Lung (tissue), 11 donors: ENCODE measurements around the gene SPATA31A6. TPM values are rescaled to one million over a fixed set of nuclear protein-coding genes. Genes with fewer than 3 reads are reported as not detected.
"Not testable (repeated sequence)": the region's sequence is repeated elsewhere in the genome, so short reads cannot be mapped to it uniquely, and the experiment has no call there.

ENCODE experiments used
- ATAC-seq: fragments of 200-7000 bp; cut with Tn5 transposase; one replicate; pipeline ENCODE4 v1.9.1; 2020; ENCODE audit warnings: moderate number of reproducible peaks; ENCODE audit not compliant: insufficient read depth, low FRiP score
- DNase-seq, 3 donors: peaks; one replicate each; pipeline ENCODE4 v3.0.0-alpha.2; 2013 to 2017
- H3K27ac ChIP-seq, 2 donors: one replicate each; pipeline ENCODE4 v1.5.1; 2013; ENCODE audit warnings: mild to moderate bottlenecking in 2 of 2, moderate library complexity in 2 of 2, control low read depth in 1 of 2, inconsistent platforms in 1 of 2, low read depth in 1 of 2, low read length in 1 of 2
- H3K27me3 ChIP-seq, 3 donors: one replicate each; pipeline ENCODE4 v1.5.1; 2013; ENCODE audit warnings: low read length in 2 of 3; ENCODE audit not compliant: control insufficient read depth in 3 of 3, insufficient read depth in 3 of 3
- H3K36me3 ChIP-seq, 4 donors: one replicate each; pipeline ENCODE4 v1.5.1; 2013; ENCODE audit warnings: low read length in 4 of 4, mild to moderate bottlenecking in 1 of 4, moderate library complexity in 1 of 4; ENCODE audit not compliant: control insufficient read depth in 4 of 4, insufficient read depth in 4 of 4
- H3K4me1 ChIP-seq, 5 donors: one replicate each; pipeline ENCODE4 v1.5.1; 2013; ENCODE audit warnings: low read length in 5 of 5, mild to moderate bottlenecking in 2 of 5, moderate library complexity in 1 of 5; ENCODE audit not compliant: control insufficient read depth in 5 of 5, insufficient read depth in 5 of 5
- H3K4me3 ChIP-seq: one replicate; pipeline ENCODE4 v1.5.1; 2013; ENCODE audit warnings: mild to moderate bottlenecking, control low read depth, moderate library complexity
- H3K9ac ChIP-seq, 2 donors: one replicate each; pipeline ENCODE4 v1.5.1; 2013; ENCODE audit warnings: low read length in 2 of 2, control low read depth in 1 of 2; ENCODE audit not compliant: insufficient read depth in 1 of 2
- H3K9me3 ChIP-seq, 4 donors: one replicate each; pipeline ENCODE4 v1.5.1; 2013; ENCODE audit warnings: low read length in 3 of 4, mild to moderate bottlenecking in 1 of 4, moderate library complexity in 1 of 4; ENCODE audit not compliant: control insufficient read depth in 4 of 4, insufficient read depth in 3 of 4
- WGBS, 2 donors: extraction: QIAGEN DNeasy Blood & Tissue Kit; methylation state at CpG; one replicate each; pipeline ENCODE4 v1.1.7; 2013; 5-methylcytosine and 5-hydroxymethylcytosine counted together
- polyA plus RNA-seq, 2 donors: library from polyadenylated mRNA; stranded (reverse); fragments of 200-250 nt; gene quantifications; one replicate each; pipeline ENCODE4 v1.2.1, GENCODE V29; 2013
- small RNA-seq: library from RNA; depleted of rRNA; stranded (forward); fragments of <200 nt; gene quantifications from one replicate; pipeline ENCODE3, GENCODE V24; 2014; ENCODE audit warnings: low replicate concordance
- total RNA-seq, 2 donors: library from RNA; depleted of rRNA in 1 of 2; stranded (reverse); fragments of >200 nt in 1 of 2; gene quantifications; one replicate each; pipeline ENCODE4 v1.2.1, GENCODE V29; 2014 to 2021
- donor health status: Bipolar disorder and iron deficiency.
- donor health status: healthy.
- donor health status: DM: yes; HTN: yes; CAD: no.

Gene SPATA31A6
- total and polyA plus RNA-seq, 4 donors, result not detected

- not testable (repeated sequence) for H3K36me3 ChIP-seq, H3K27ac ChIP-seq, H3K4me1 ChIP-seq, H3K9me3 ChIP-seq, ATAC-seq, DNase-seq, H3K9ac ChIP-seq, H3K27me3 ChIP-seq, H3K4me3 ChIP-seq
- 79 to 91% methylated on average over 3 of the region's 3 CpGs for WGBS, 2 donors
Measured at GRCh38 chr9:42237381-42237780, 53.9 kb downstream of the SPATA31A6 start.

- not testable (repeated sequence) for H3K36me3 ChIP-seq, DNase-seq, ATAC-seq, H3K27ac ChIP-seq, H3K4me1 ChIP-seq, H3K4me3 ChIP-seq, H3K27me3 ChIP-seq, H3K9me3 ChIP-seq, H3K9ac ChIP-seq
- 84 to 88% methylated on average over 2 of the region's 2 CpGs for WGBS, 2 donors
Measured at GRCh38 chr9:42238862-42239261, 55.4 kb downstream of the SPATA31A6 start.

Small RNA genes lying within 50 kb of the gene (small RNA-seq; reads per million reads assigned to genes)
- not detected for gene AL445584.3

Other genes with a start within 250 kb of the SPATA31A6 start
- 10 to 100 TPM; 13.6 to 20.8 TPM for gene CNTNAP3B, start 54.2 kb upstream of the SPATA31A6 start, total RNA-seq
- gene CNTNAP3B, start 54.2 kb upstream of the SPATA31A6 start, polyA plus RNA-seq, result 1 to 10 TPM; 5.6 to 5.7 TPM